ENCODE results near the gene PKN2. TPM values are rescaled to one million over a fixed set of nuclear protein-coding genes. Genes with fewer than 3 reads are reported as not detected.

Gene PKN2
- total and polyA plus RNA-seq, 2 experiments from 2014 or later: 14.6 to 29.4 TPM

GRCh38 chr1:88753506-88753905, 69.4 kb downstream of the PKN2 start:
- H3K9me2 ChIP-seq (ENCODE audit: insufficient read depth): no peaks in the 10 kb centered on the region
- H2AFZ ChIP-seq: no peak overlapping the region
- peak; percentile 34 for DNase-seq (ENCODE audit: low spot score)
- TF ChIP-seq POLR2AphosphoS5 (IDR thresholded peaks at IDR 0.05; ENCODE audit: low read depth) (no peak), ZNF331 (CRISPR knock-in tag; IDR thresholded peaks at IDR 0.05; ENCODE audit: low read depth) (no peak), REST (IDR thresholded peaks at IDR 0.05; ENCODE audit: unreplicated experiment) (no peak), ZNF114 (CRISPR knock-in tag; IDR thresholded peaks at IDR 0.05) (no peak)
- Mint-ChIP-seq H3K27ac (peak overlapping the region; percentile 4; the same call in 1 of the 2 replicates), H3K4me1 (peaks cover 6% of the 10 kb centered on the region; the same call in 1 of the 3 replicates), H3K27me3 (ENCODE audit: insufficient read depth, low read depth, poor library complexity) (peaks cover 2% of the 10 kb centered on the region), H3K4me3 (no peak overlapping the region), H3K9me3 (no peaks in the 10 kb centered on the region), H3K36me3 (ENCODE audit: low read depth) (peaks cover 9% of the 10 kb centered on the region; the same call in 2 of the 3 replicates)
- peaks cover 20% of the 10 kb centered on the region for H3K79me2 ChIP-seq (replicated peaks; ENCODE audit: insufficient read depth)
- peak; percentile 50; the same call in 2 of the 3 replicates for ATAC-seq
- H3K4me1 ChIP-seq (ENCODE audit: insufficient read depth): peaks cover 5% of the 10 kb centered on the region; the same call in 1 of the 2 replicates
- H3F3A ChIP-seq (replicated peaks; ENCODE audit: low read depth): no peaks in the 10 kb centered on the region
- H3K4me2 ChIP-seq: no peak overlapping the region
- no peaks in the 10 kb centered on the region for H3K36me3 ChIP-seq (ENCODE audit: insufficient read depth)
- H3K4me3 ChIP-seq: no peak overlapping the region
- H3K27ac ChIP-seq (ENCODE audit: low read depth): no peak overlapping the region
- H3K27me3 ChIP-seq (ENCODE audit: insufficient read depth): no peaks in the 10 kb centered on the region
- H4K20me1 ChIP-seq (replicated peaks; ENCODE audit: insufficient read depth): no peaks in the 10 kb centered on the region

GRCh38 chr1:88763649-88764406, 79.8 kb downstream of the PKN2 start:
- H3K36me3 ChIP-seq (ENCODE audit: insufficient read depth): no peaks in the 10 kb centered on the region
- Mint-ChIP-seq H3K27me3 (ENCODE audit: insufficient read depth, low read depth, poor library complexity) (no peaks in the 10 kb centered on the region), H3K27ac (no peak overlapping the region), H3K4me3 (no peak overlapping the region), H3K4me1 (peaks cover 19% of the 10 kb centered on the region; the same call in 2 of the 3 replicates), H3K36me3 (ENCODE audit: low read depth) (peaks cover 12% of the 10 kb centered on the region; the same call in 2 of the 3 replicates), H3K9me3 (no peaks in the 10 kb centered on the region)
- no peak overlapping the region for H2AFZ ChIP-seq
- H3K9me2 ChIP-seq (ENCODE audit: insufficient read depth): no peaks in the 10 kb centered on the region
- H3K27ac ChIP-seq (ENCODE audit: low read depth): no peak overlapping the region
- H3K79me2 ChIP-seq (replicated peaks; ENCODE audit: insufficient read depth): peaks cover 23% of the 10 kb centered on the region
- DNase-seq (ENCODE audit: low spot score) (no peak), ATAC-seq (no peak)
- no peak overlapping the region for H3K4me2 ChIP-seq
- H3K27me3 ChIP-seq (ENCODE audit: insufficient read depth): no peaks in the 10 kb centered on the region
- H3K4me3 ChIP-seq: no peak overlapping the region
- no peaks in the 10 kb centered on the region for H3F3A ChIP-seq (replicated peaks; ENCODE audit: low read depth)
- peaks cover 35% of the 10 kb centered on the region for H3K4me1 ChIP-seq (ENCODE audit: insufficient read depth)
- no peaks in the 10 kb centered on the region for H4K20me1 ChIP-seq (replicated peaks; ENCODE audit: insufficient read depth)
- TF ChIP-seq ZNF114 (CRISPR knock-in tag; IDR thresholded peaks at IDR 0.05): no peak
- no peak for TF ChIP-seq ZNF462 (CRISPR knock-in tag; IDR thresholded peaks at IDR 0.05)
- TF ChIP-seq CREB1 (CRISPR knock-in tag; IDR thresholded peaks at IDR 0.05; ENCODE audit: low read depth): no peak
- TF ChIP-seq REST (IDR thresholded peaks at IDR 0.05; ENCODE audit: unreplicated experiment): no peak

Data from GM23338 (cell line).